D721Med (cell line): ENCODE data around the gene UGT1A6.

Experiments
- DNase-seq: peaks from one replicate; pipeline ENCODE4 v3.0.0; 2011; ENCODE audit warnings: low spot score; ENCODE audit not compliant: insufficient read length
- FAIRE-seq: peaks from 2 replicates; lab custom pipeline; 2011; peaks lifted over from hg19 to GRCh38; lab: Jason Lieb, UNC
- TF ChIP-seq, protein P1 (sequence below): IDR thresholded peaks from 2 replicates; pipeline ENCODE4 v1.5.1; 2012; ENCODE audit warnings: mild to moderate bottlenecking, control low read depth; ENCODE audit not compliant: insufficient read depth; ENCODE audit errors: missing control alignments

The UGT1A6 gene

DNA sequence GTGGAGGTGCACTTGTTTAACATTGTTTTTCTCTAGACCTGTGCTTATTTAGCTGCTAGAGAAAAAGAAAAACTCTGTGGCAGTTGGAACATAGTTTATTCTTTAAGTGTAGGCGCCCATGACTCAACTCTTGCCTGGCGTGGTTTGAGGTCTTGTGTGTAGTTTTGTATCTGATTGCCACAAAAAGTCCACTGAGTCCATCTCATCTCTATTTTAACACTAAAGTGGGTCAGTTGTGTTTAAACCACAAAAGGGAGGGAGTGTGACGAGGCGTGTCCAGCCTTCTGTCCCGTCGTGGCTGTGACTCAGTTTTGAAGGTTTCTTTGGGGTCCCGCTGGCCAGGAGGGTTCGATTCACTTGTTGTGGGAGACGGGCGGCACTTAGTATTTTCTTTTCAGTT is 36.2 kb upstream of the UGT1A6 start:
- TF ChIP-seq, protein P1, sequence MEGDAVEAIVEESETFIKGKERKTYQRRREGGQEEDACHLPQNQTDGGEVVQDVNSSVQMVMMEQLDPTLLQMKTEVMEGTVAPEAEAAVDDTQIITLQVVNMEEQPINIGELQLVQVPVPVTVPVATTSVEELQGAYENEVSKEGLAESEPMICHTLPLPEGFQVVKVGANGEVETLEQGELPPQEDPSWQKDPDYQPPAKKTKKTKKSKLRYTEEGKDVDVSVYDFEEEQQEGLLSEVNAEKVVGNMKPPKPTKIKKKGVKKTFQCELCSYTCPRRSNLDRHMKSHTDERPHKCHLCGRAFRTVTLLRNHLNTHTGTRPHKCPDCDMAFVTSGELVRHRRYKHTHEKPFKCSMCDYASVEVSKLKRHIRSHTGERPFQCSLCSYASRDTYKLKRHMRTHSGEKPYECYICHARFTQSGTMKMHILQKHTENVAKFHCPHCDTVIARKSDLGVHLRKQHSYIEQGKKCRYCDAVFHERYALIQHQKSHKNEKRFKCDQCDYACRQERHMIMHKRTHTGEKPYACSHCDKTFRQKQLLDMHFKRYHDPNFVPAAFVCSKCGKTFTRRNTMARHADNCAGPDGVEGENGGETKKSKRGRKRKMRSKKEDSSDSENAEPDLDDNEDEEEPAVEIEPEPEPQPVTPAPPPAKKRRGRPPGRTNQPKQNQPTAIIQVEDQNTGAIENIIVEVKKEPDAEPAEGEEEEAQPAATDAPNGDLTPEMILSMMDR: no peak
- DNase-seq (no peak), FAIRE-seq (no peak)

DNA sequence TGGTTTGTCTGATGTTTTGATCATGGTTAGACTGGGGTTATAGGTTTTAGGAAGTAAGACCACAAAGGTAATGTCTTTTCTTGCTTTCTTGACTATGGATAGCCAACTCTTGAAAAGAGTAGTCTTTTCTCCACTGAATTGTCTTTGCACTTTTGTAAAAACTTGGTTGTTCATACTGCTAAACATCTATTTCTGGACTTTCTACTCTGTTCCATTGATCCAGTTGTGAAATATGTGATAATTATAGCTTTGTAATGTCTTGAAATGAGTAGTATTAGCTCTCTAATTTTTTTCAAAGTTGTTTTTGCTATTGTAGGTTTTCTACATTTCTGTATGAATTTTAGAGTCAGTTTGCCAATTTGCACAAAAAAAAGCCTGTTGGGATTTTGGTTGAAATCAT is 34.1 kb upstream of the UGT1A6 start:
- no peak for FAIRE-seq
- TF ChIP-seq, protein P1: no peak
- no peak for DNase-seq

DNA sequence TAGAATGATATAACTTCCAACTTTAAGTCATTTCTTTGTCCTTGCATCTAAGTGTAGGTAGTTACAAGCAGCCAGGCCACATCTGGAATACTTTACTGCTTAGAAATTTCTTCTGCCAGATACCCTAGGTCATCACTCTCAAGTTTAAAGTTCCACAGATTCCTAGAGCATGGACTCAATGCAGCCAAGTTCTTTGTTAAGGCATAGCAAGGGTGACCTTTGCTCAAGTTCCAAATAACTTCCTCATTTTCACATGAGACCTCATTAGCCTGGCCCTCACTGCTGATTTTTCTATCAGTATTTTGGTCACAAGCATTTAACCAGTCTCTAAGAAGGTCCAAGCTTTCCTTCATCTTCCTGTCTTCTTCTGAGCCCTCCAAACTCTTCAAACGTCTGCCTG is 28.8 kb upstream of the UGT1A6 start:
- DNase-seq (no peak), FAIRE-seq (no peak)
- TF ChIP-seq, protein P1: no peak

DNA sequence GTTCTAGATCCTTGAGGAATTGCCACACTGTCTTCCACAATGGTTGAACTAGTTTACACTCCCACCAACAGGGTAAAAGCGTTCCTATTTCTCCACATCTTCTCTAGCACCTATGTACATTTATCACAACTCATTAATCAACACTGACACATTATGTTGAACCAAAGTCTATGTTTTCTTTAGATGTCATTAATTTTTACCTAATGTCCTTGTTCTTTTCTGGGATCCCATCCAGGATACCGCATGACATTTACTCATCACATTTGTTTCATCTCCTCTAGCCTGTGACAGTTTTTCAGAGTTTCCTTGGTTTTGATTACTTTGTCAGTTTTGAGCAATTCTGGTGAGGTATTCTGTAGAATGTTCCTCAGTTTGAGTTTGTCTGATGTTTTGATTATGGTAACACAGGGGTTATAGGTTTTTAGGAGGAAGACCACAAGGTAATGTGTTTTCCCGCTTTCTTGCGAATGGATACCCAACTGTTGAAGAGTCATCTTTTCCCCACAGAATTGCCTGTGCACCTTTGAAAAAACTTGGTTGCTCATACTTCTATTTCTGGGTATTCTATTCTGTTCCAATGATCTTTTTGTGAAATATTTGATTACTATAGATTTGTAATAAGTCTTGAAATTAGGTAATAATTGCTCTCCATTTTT is 24.0 kb upstream of the UGT1A6 start:
- FAIRE-seq: no peak
- no peak for DNase-seq
- TF ChIP-seq, protein P1: no peak

DNA sequence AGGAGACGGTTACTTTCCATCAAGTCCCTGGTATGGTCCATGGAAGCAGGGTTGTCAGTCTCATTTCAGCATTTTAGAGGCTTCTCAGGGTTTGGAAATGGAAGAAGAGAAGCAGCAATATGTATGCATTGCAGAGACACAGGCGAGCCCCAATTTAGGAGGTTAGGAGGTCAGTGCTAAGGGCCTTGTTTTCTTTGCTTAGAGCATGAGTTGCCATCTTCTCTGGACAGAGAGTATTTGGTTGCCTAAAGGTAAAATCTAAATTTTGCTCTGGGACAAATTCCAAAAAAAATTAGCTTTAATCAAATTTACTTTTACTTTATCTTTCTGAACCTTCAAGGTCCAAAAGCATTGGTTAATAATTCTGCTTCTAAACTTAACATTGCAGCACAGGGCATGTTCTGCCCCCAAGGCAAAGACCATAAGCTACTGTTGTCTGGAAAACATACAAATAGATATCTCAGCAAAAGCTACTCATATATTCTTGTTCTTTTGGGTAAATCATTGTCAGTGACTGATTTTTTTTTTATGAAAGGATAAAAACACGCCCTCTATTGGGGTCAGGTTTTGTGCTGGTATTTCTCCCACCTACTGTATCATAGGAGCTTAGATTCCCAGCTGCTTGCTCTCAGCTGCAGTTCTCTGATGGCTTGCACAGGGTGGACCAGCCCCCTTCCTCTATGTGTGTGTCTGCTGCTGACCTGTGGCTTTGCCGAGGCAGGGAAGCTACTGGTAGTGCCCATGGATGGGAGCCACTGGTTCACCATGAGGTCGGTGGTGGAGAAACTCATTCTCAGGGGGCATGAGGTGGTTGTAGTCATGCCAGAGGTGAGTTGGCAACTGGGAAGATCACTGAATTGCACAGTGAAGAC is 21.2 kb upstream of the UGT1A6 start, which contains the start of gene UGT1A9:
TSS of gene UGT1A9 (plus strand) at position 609 of the 872 bp plus-strand sequence. CDS start at position 646, 37 bp downstream.
- DNase-seq (no peak), FAIRE-seq (no peak)
- TF ChIP-seq, protein P1: no peak

DNA sequence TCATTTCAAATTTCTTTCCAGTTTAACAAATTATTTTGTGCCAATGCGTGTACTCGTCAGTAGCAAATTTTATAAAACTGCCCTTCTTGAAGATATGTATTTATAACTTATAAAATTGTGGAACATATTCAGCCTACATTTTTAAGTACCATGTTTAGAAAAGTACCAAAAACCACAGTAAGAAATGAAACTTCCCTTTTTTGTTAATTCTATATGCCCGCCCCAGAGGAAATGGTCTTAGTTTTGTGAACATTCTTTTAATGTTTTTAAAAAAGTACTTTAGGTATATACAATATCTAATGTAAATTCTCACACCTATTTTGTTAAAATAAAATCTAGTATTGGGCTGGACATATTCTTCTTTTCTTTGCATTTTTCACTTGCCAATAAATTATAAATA is 19.8 kb upstream of the UGT1A6 start:
- FAIRE-seq: no peak
- TF ChIP-seq, protein P1: no peak
- DNase-seq: no peak
